Ascending aorta (tissue), 2 donors: Measurements from ENCODE around the gene ALPK1. TPM values are rescaled to one million over a fixed set of nuclear protein-coding genes. Genes with fewer than 3 reads are reported as not detected.
"Not testable (repeated sequence)": the region's sequence is repeated elsewhere in the genome, so short reads cannot be mapped to it uniquely, and the experiment has no call there.

Experiments
- DNase-seq, 2 donors: peaks; one replicate each; pipeline ENCODE4 v3.0.0-alpha.2; 2019; ENCODE audit warnings: low spot score in 2 of 2
- H3K27ac ChIP-seq, 2 donors: fragments of 200-600 bp; sonication (generic); one replicate each; pipeline ENCODE4 v1.5.1; 2016 to 2017; ENCODE audit warnings: mild to moderate bottlenecking in 1 of 2
- H3K27me3 ChIP-seq: fragments of 200-600 bp; sonication (generic); one replicate; pipeline ENCODE4 v1.5.1; 2017
- H3K36me3 ChIP-seq, 2 donors: fragments of 200-600 bp; sonication (generic); one replicate each; pipeline ENCODE4 v1.5.1; 2016
- H3K4me1 ChIP-seq, 2 donors: fragments of 200-600 bp; sonication (generic); one replicate each; pipeline ENCODE4 v1.5.1; 2016 to 2017; ENCODE audit warnings: mild to moderate bottlenecking in 1 of 2
- H3K4me3 ChIP-seq, 2 donors: fragments of 200-600 bp; sonication (generic); one replicate each; pipeline ENCODE4 v1.5.1; 2016 to 2017; ENCODE audit warnings: mild to moderate bottlenecking in 1 of 2
- H3K9me3 ChIP-seq, 2 donors: fragments of 200-600 bp; sonication (generic); one replicate each; pipeline ENCODE4 v1.5.1; 2016
- intact Hi-C: fragments of 100-400 bp; cut with DNase I; formaldehyde crosslinking; loops from one replicate; pipeline ENCODE4 v1.15.1; 2023
- total RNA-seq: library from RNA; depleted of rRNA; stranded (reverse); fragments of >200 nt; gene quantifications from one replicate; pipeline ENCODE4 v1.1.0, GENCODE V29; 2016
- TF ChIP-seq, protein P1 (sequence below), 3 experiments: fragments of 200-600 bp in 2 of 3; fragments of 450-650 bp in 1 of 3; sonication (generic) in 2 of 3; IDR thresholded peaks; one replicate each; pipeline ENCODE4 v1.5.1; 2016 to 2019; ENCODE audit warnings: antibody characterized with exemption in 3 of 3, mild to moderate bottlenecking in 1 of 3, moderate library complexity in 1 of 3

The ALPK1 gene
- total RNA-seq, 1 donor from 2014 or later, result 8.7 TPM

DNA sequence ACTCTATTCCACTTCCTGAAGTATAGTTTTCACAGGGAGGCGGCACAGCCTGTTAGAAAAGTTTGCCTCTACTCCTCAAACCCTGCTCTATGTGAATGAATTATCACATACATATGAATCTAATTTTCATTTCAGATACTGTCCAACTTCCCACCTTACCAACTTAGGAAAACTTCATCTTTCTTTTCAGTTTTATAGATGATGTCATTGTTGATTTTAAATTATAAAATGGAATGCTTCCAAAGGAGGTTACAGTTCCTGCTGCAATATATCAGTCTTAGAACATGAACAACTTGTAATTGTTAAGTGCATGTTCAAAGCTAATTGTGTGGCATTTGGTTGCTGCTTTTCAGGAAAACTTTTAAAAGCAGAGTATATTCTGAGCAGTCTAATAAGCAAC is 126.4 kb downstream of the ALPK1 start:
- no peak overlapping the region for H3K4me3 ChIP-seq
- H3K4me1 ChIP-seq, result no peaks in the 10 kb centered on the region
- intact Hi-C loops, result no loop called here
- TF ChIP-seq, protein P1, sequence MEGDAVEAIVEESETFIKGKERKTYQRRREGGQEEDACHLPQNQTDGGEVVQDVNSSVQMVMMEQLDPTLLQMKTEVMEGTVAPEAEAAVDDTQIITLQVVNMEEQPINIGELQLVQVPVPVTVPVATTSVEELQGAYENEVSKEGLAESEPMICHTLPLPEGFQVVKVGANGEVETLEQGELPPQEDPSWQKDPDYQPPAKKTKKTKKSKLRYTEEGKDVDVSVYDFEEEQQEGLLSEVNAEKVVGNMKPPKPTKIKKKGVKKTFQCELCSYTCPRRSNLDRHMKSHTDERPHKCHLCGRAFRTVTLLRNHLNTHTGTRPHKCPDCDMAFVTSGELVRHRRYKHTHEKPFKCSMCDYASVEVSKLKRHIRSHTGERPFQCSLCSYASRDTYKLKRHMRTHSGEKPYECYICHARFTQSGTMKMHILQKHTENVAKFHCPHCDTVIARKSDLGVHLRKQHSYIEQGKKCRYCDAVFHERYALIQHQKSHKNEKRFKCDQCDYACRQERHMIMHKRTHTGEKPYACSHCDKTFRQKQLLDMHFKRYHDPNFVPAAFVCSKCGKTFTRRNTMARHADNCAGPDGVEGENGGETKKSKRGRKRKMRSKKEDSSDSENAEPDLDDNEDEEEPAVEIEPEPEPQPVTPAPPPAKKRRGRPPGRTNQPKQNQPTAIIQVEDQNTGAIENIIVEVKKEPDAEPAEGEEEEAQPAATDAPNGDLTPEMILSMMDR (IDR thresholded peaks at IDR 0.05), result no peak
- H3K36me3 ChIP-seq, result peaks cover 18 to 28% of the 10 kb centered on the region in 2 donors
- no peaks in the 10 kb centered on the region for H3K27me3 ChIP-seq
- no peak for DNase-seq
- no peaks in the 10 kb centered on the region for H3K9me3 ChIP-seq
- no peak overlapping the region for H3K27ac ChIP-seq

DNA sequence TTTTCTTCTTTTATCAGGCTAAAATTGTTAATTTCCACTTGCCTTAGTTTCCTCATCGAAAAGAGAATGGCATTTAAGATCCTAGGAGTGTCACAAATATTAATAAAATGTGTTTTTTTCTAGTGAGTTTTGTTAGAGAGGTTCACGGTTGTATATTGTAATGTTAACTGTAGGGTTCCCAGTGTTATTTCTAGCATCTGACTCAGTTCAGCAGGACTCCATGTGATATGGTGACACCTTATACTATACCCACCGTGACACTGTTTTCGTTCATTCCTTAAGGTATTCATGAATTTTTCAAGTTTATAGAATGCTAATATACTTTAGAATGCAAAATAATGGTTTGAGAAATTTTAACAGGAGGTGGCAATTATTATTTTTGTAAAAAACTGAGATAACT is 128.7 kb downstream of the ALPK1 start:
- Histone ChIP-seq H3K4me1 (no peaks in the 10 kb centered on the region), H3K27me3 (no peaks in the 10 kb centered on the region), H3K9me3 (no peaks in the 10 kb centered on the region), H3K36me3 (peaks cover 20 to 49% of the 10 kb centered on the region in 2 donors), H3K27ac (no peak overlapping the region), H3K4me3 (no peak overlapping the region)
- intact Hi-C loops, result no loop called here
- no peak for DNase-seq
- TF ChIP-seq, protein P1 (IDR thresholded peaks at IDR 0.05), result no peak

DNA sequence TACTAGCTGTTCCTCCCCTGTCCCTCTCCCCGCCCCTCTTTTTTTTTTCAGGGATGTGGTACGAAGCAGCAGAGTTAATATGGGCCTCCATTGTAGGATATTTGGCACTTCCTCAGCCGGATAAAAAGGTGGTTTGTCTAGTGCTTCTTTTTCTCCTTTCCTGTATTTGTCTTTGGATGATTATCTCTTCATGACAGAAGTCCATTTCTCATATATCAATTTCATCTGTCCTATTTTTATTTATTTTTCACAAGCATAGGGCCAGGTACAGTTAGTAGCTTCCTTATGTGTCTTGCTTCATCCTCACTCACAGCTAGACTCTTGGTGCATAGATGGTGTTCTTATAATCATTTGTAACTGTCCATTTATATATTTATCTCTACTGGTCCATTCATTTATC is 129.2 kb downstream of the ALPK1 start:
- no peaks in the 10 kb centered on the region for H3K4me1 ChIP-seq
- peaks cover 20 to 52% of the 10 kb centered on the region in 2 donors for H3K36me3 ChIP-seq
- intact Hi-C loops, result no loop called here
- H3K4me3 ChIP-seq, result no peak overlapping the region
- TF ChIP-seq, protein P1 (IDR thresholded peaks at IDR 0.05), result no peak
- H3K27ac ChIP-seq, result no peak overlapping the region
- no peak for DNase-seq
- H3K27me3 ChIP-seq, result no peaks in the 10 kb centered on the region
- H3K9me3 ChIP-seq, result no peaks in the 10 kb centered on the region

DNA sequence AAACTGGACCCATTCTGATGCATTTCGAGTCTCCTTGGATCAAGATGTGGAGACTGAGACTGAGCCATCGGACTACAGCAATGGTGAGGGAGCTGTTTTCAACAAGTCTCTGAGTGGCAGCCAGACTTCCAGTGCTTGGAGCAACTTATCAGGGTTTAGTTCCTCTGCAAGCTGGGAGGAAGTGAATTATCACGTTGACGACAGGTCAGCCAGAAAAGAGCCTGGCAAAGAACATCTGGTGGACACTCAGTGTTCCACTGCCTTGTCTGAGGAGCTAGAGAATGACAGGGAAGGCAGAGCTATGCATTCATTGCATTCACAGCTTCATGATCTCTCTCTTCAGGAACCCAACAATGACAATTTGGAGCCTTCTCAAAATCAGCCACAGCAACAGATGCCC is 134.0 kb downstream of the ALPK1 start:
- no peaks in the 10 kb centered on the region for H3K4me1 ChIP-seq
- H3K9me3 ChIP-seq, result no peaks in the 10 kb centered on the region
- no peak overlapping the region for H3K27ac ChIP-seq
- TF ChIP-seq, protein P1 (IDR thresholded peaks at IDR 0.05), result no peak
- no peaks in the 10 kb centered on the region for H3K27me3 ChIP-seq
- intact Hi-C loops, result no loop called here
- no peak overlapping the region for H3K4me3 ChIP-seq
- no peak for DNase-seq
- H3K36me3 ChIP-seq, result peaks cover 15 to 57% of the 10 kb centered on the region in 2 donors

DNA sequence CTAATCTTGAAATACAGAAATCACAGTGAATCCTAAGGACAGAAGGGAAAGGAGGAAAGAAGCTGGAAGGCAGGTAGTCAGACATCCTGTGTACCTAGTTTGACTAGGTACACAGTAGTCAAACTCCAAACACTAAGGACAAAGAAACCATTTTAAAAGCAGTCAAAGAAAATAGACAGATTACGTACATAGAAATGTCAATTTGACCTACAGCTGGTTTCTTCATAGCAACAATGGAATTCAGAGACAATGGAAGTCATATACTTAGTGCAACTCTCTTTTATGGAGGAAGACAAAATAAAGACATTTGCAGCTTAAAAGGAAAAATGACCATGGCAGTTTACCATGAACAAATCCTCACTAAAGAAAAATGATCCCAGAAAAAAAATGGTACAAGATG is 139.8 kb downstream of the ALPK1 start:
- H3K36me3 ChIP-seq, result peaks cover 29 to 64% of the 10 kb centered on the region in 2 donors
- TF ChIP-seq, protein P1 (IDR thresholded peaks at IDR 0.05), result no peak

DNA sequence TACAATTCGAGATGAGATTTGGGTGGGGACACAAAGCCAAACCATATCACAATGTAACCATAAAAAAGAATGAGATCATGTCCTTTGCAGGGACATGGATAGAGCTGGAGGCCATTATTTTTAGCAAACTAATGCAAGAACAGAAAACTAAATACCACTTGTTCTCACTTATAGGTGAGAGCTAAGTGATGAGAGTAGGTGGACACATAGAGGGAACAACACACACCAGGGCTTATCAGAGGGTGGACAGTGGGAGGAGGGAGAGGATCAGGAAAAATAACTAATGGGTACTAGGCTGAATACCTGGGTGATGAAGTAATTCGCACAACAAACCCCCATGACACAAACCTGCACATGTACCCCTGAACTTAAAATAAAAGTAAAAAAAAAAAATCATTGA is 145.1 kb downstream of the ALPK1 start:
- H3K36me3 ChIP-seq, result peaks cover 31 to 68% of the 10 kb centered on the region in 2 donors
- intact Hi-C loops, H3K4me1 ChIP-seq, DNase-seq, H3K27me3 ChIP-seq, H3K4me3 ChIP-seq, H3K27ac ChIP-seq: not testable (repeated sequence)
- peaks cover 0 to 18% of the 10 kb centered on the region in 2 donors for H3K9me3 ChIP-seq

More for the DNA sequence above, 139.8 kb downstream of the ALPK1 start:
- Histone ChIP-seq H3K4me3 (no peak overlapping the region), H3K4me1 (no peaks in the 10 kb centered on the region), H3K27ac (no peak overlapping the region), H3K9me3 (no peaks in the 10 kb centered on the region), H3K27me3 (no peaks in the 10 kb centered on the region)
- intact Hi-C loops, result no loop called here
- no peak for DNase-seq
